Gastrocnemius medialis (tissue), 4 donors: ENCODE results near the gene TNS1. TPM values are rescaled to one million over a fixed set of nuclear protein-coding genes. Genes with fewer than 3 reads are reported as not detected.

Source experiments
- ATAC-seq, 2 donors: fragments of 150-250 bp; one replicate each; pipeline ENCODE4 v1.9.1; 2016
- DNase-seq, 2 donors: peaks; one replicate each; pipeline ENCODE4 v3.0.0-alpha.2; 2019
- H3K27ac ChIP-seq, 4 donors: fragments of 200-600 bp; sonication (generic); 1 replicate in 1 of 4; 2 replicates in 3 of 4; pipeline ENCODE4 v1.5.1; 2016 to 2018; ENCODE audit warnings: mild to moderate bottlenecking in 2 of 4, moderate library complexity in 1 of 4
- H3K27me3 ChIP-seq, 3 donors: fragments of 200-600 bp; sonication (generic) in 2 of 3; 1 replicate in 1 of 3; 2 replicates in 2 of 3; pipeline versions ENCODE4 v1.5.1 to v1.6.0; 2016 to 2019; ENCODE audit warnings: mild to moderate bottlenecking in 1 of 3, moderate library complexity in 1 of 3
- H3K36me3 ChIP-seq, 2 donors: fragments of 200-600 bp; sonication (generic) in 1 of 2; one replicate each; pipeline ENCODE4 v1.5.1; 2017 to 2018
- H3K4me1 ChIP-seq, 2 donors: fragments of 200-600 bp; sonication (generic) in 1 of 2; one replicate each; pipeline ENCODE4 v1.5.1; 2016 to 2017; ENCODE audit warnings: mild to moderate bottlenecking in 2 of 2
- H3K4me3 ChIP-seq, 4 donors: fragments of 200-600 bp; sonication (generic) in 3 of 4; 1 replicate in 1 of 4; 2 replicates in 3 of 4; pipeline ENCODE4 v1.5.1; 2016 to 2019; ENCODE audit warnings: mild to moderate bottlenecking in 2 of 4
- H3K9me3 ChIP-seq, 3 donors: fragments of 200-600 bp; sonication (generic) in 2 of 3; 1 replicate in 1 of 3; 2 replicates in 2 of 3; pipeline ENCODE4 v1.5.1; 2016 to 2019
- POLR2A ChIP-seq, 2 donors: fragments of 450-650 bp; IDR thresholded peaks; one replicate each; pipeline ENCODE4 v1.6.1; 2017; ENCODE audit warnings: antibody characterized with exemption in 2 of 2, mild to moderate bottlenecking in 2 of 2, moderate library complexity in 2 of 2
- in situ Hi-C, 4 donors: fragments of 200-750 bp; cut with MboI; loops; one replicate each; pipeline versions ENCODE4 v1.15.0 to v1.8.0; 2017; ENCODE audit warnings: low sequenced_read_pairs in 4 of 4
- intact Hi-C: fragments of 100-400 bp; cut with DNase I; formaldehyde crosslinking; loops from one replicate; pipeline ENCODE4 v1.15.1; 2023; ENCODE audit warnings: low total_unique reads
- total RNA-seq, 4 donors: library from RNA; depleted of rRNA; stranded (reverse); fragments of >200 nt; gene quantifications; one replicate each; pipeline versions ENCODE4 v1.1.0 to v1.2.3, GENCODE V29; 2016
- TF ChIP-seq, protein P1 (sequence below), 5 experiments: fragments of 450-650 bp in 3 of 5; fragments of 200-600 bp in 2 of 5; sonication (generic) in 2 of 5; IDR thresholded peaks in 4 of 5; conservative IDR thresholded peaks in 1 of 5; 1 replicate in 4 of 5; 2 replicates in 1 of 5; pipeline ENCODE4 v1.5.1; 2016 to 2019; ENCODE audit warnings: antibody characterized with exemption in 5 of 5, mild to moderate bottlenecking in 3 of 5, moderate library complexity in 3 of 5

Gene TNS1
- total RNA-seq, 4 donors from 2014 or later, result 407 to 670 (median 484) TPM

DNA sequence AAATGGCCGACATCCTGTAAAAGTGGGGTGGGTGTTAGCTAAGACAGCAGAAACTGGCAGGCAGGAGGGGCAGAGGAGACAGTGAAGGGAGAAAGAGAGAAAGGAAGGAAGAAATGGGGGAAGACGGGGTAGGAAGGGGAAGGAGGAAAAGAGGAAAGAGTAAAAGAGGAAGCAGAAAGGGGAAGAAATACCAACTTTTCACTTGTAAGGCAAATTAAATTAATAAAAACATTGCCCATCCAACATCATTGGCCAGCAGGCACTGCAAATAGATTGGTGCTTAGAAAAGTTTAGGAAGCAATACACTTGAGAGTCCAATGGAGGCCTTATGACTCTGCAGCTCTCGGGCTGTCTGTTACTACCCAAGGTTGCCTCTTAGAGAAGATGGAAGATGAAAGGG, 116.7 kb downstream of the TNS1 start:
- ATAC-seq (no peak), DNase-seq (no peak)
- Histone ChIP-seq H3K9me3 (no peaks in the 10 kb centered on the region), H3K4me3 (no peak overlapping the region), H3K36me3 (peaks cover 0 to 35% of the 10 kb centered on the region in 2 donors), H3K27ac (peak overlapping the region in 3 of 4 donors; percentile 23 to 75 (median 28)), H3K27me3 (no peaks in the 10 kb centered on the region), H3K4me1 (peaks cover 18 to 25% of the 10 kb centered on the region in 2 donors)
- TF ChIP-seq, protein P1, sequence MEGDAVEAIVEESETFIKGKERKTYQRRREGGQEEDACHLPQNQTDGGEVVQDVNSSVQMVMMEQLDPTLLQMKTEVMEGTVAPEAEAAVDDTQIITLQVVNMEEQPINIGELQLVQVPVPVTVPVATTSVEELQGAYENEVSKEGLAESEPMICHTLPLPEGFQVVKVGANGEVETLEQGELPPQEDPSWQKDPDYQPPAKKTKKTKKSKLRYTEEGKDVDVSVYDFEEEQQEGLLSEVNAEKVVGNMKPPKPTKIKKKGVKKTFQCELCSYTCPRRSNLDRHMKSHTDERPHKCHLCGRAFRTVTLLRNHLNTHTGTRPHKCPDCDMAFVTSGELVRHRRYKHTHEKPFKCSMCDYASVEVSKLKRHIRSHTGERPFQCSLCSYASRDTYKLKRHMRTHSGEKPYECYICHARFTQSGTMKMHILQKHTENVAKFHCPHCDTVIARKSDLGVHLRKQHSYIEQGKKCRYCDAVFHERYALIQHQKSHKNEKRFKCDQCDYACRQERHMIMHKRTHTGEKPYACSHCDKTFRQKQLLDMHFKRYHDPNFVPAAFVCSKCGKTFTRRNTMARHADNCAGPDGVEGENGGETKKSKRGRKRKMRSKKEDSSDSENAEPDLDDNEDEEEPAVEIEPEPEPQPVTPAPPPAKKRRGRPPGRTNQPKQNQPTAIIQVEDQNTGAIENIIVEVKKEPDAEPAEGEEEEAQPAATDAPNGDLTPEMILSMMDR (IDR thresholded peaks at IDR 0.05 in 4 of 5, conservative IDR thresholded peaks at IDR 0.05 in 1 of 5), result no peak
- no peak for TF ChIP-seq POLR2A (IDR thresholded peaks at IDR 0.05)
- intact Hi-C loops, result loop anchor here (1.0 kb wide), 2 partner anchors 97 to 101 kb away; no protein-coding TSS in a partner anchor
- in situ Hi-C loops, result loop anchor here (5.0 kb wide), 2 partner anchors 99 to 101 kb away; no protein-coding TSS in a partner anchor

DNA sequence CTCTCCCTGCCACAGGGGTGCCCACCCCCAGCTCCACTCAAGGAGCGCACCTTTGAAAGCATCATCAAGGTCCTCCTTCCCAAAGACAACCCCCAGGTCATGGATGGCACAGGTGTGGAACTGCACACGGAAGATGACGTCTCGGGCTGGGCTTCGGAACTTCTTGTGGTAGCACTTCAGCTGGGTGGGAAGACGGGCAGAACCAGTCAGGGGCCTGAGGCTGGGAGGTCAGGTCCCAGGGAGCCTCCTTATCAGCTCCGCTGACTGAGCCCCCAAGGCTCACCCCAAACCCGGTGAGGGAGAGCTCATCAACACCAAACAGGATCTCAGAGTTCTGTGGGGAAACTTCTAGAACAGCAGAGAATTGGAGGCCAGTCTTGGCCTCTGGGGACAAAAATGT, 117.8 kb downstream of the TNS1 start:
- Histone ChIP-seq H3K27me3 (no peaks in the 10 kb centered on the region), H3K4me3 (no peak overlapping the region), H3K36me3 (peaks cover 0 to 46% of the 10 kb centered on the region in 2 donors), H3K9me3 (no peaks in the 10 kb centered on the region), H3K27ac (peak overlapping the region; percentile 1 to 29 (median 26)), H3K4me1 (peaks cover 18 to 22% of the 10 kb centered on the region in 2 donors)
- in situ Hi-C loops (loop anchor here (5.0 kb wide), 3 partner anchors 93 to 102 kb away; no protein-coding TSS in a partner anchor), intact Hi-C loops (no loop called here)
- ATAC-seq, result no peak
- no peak for TF ChIP-seq POLR2A (IDR thresholded peaks at IDR 0.05)
- TF ChIP-seq, protein P1 (IDR thresholded peaks at IDR 0.05 in 4 of 5, conservative IDR thresholded peaks at IDR 0.05 in 1 of 5), result no peak
- no peak for DNase-seq

DNA sequence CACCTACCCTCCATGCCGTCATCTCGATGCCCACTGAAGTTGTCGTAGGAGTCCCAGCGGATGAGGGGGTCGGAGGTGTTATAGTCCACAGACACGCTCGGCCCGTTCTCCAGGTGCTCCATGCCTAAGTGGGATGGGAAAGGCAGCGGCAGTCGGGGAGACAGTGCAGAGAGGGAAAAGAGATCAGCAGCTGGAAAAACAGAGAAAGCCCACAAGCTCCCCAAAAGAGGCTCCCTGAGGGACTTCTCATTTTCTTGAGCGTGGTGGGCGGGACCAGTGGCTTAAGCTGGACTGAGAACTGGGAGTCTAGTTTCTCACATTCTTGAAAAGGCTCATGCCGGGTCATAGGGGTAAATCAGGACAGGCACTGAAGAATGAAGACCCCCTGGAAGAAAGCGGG, 121.9 kb downstream of the TNS1 start:
- no peak for DNase-seq
- no peak overlapping the region for H3K4me3 ChIP-seq
- in situ Hi-C loops (loop anchor here in 1 of 4 donors (5.0 kb wide), 1 partner anchor 89 kb away; no protein-coding TSS in a partner anchor), intact Hi-C loops (no loop called here)
- H3K4me1 ChIP-seq, result peaks cover 5 to 12% of the 10 kb centered on the region in 2 donors
- no peak for ATAC-seq
- peaks cover 0 to 60% of the 10 kb centered on the region in 2 donors for H3K36me3 ChIP-seq
- peak overlapping the region; percentile 3 to 41 (median 24) for H3K27ac ChIP-seq
- no peak for TF ChIP-seq POLR2A (IDR thresholded peaks at IDR 0.05)
- TF ChIP-seq, protein P1 (IDR thresholded peaks at IDR 0.05 in 4 of 5, conservative IDR thresholded peaks at IDR 0.05 in 1 of 5), result no peak
- no peaks in the 10 kb centered on the region for H3K27me3 ChIP-seq
- H3K9me3 ChIP-seq, result no peaks in the 10 kb centered on the region

DNA sequence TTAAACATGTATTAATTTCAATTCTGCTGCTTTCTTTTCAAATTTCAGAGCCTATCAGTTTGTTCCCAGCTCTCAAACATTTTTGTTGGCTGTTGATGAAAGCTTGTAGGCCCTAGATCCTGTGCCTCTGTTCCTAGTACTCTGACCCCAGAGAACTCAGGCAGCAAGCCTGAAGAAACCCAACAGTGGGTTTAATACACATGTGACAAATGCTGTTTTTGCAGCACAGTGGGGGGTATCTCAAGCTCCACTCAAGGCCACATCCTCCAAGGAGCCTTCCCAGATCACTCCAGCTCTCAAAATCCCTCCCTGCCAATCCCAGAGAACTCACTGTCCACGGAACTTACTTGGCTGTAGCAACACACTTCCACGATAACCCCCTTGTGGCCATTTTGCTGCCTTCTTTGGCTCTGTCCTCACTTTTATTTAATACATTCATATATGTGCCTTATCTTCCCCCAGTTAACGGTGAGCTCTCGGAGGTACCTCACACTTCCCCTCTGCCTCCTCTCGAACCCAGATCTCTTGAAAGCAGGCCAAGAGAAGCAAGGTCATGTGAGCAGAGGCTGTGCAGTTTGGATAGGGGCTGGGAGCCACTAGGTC, 122.4 kb downstream of the TNS1 start:
- H3K36me3 ChIP-seq, result peaks cover 0 to 55% of the 10 kb centered on the region in 2 donors
- in situ Hi-C loops (loop anchor here in 1 of 4 donors (5.0 kb wide), 1 partner anchor 88 kb away; no protein-coding TSS in a partner anchor), intact Hi-C loops (no loop called here)
- H3K4me3 ChIP-seq, result no peak overlapping the region
- no peaks in the 10 kb centered on the region for H3K9me3 ChIP-seq
- peaks cover 5 to 12% of the 10 kb centered on the region in 2 donors for H3K4me1 ChIP-seq
- no peak for TF ChIP-seq POLR2A (IDR thresholded peaks at IDR 0.05)
- H3K27ac ChIP-seq, result peak overlapping the region; percentile 3 to 41 (median 24)
- H3K27me3 ChIP-seq, result no peaks in the 10 kb centered on the region
- DNase-seq (no peak), ATAC-seq (no peak)

DNA sequence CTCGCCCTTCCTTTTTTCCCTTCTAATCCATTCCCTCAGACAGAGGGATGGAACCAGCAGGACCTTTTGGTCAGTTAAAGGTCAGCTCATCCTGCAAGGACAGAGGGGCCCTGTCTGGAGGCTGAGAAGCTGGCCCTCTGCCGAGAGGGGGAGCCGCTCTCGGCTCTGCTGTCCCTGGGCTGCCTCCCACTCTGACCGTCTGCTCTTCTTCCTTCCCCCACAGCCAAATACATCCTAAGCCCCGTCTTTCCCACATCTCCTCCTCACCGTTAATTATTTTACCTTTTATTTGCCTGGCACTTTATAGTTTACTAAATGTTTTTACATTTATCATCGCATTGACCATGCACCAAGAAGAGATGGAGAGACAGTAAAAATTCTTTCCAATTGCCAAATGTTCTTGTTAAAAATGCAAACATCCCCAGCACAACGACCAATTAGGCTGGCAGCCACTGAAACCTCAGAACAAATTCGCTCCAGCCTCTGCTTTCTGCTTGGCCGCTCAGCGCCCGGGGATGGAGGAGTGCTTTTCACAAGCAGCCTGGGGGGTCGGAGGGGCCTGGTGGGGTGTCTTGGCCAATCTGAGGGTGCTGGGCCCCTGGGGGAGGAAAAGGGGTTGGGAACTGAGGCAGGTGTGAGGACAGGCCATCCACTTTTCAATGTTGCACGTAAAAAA, 123.7 kb downstream of the TNS1 start:
- in situ Hi-C loops (no loop called here), intact Hi-C loops (no loop called here)
- no peaks in the 10 kb centered on the region for H3K9me3 ChIP-seq
- no peak for TF ChIP-seq POLR2A (IDR thresholded peaks at IDR 0.05)
- TF ChIP-seq, protein P1 (IDR thresholded peaks at IDR 0.05 in 4 of 5, conservative IDR thresholded peaks at IDR 0.05 in 1 of 5), result no peak
- peaks cover 5 to 12% of the 10 kb centered on the region in 2 donors for H3K4me1 ChIP-seq
- H3K36me3 ChIP-seq, result peaks cover 0 to 45% of the 10 kb centered on the region in 2 donors
- H3K27ac ChIP-seq, result peak overlapping the region in 2 of 4 donors; percentile 24 to 38
- no peak for DNase-seq
- no peak for ATAC-seq
- H3K27me3 ChIP-seq, result no peaks in the 10 kb centered on the region
- H3K4me3 ChIP-seq, result no peak overlapping the region
